Measurements from ENCODE around the gene USH2A.

Gene USH2A

GRCh38 chr1:216330262-216330661 lies 93.0 kb downstream of the USH2A start:
- Histone ChIP-seq H2AFZ (ENCODE audit: low read length) (peak overlapping the region; percentile 4), H3K23ac (ENCODE audit: low read depth, low read length, poor library complexity) (no peak overlapping the region), H2BK12ac (ENCODE audit: low read length) (no peak overlapping the region), H2BK15ac (ENCODE audit: low read length) (no peak overlapping the region), H3K4me1 (ENCODE audit: control insufficient read depth in 2 of 2, insufficient read depth in 1 of 2, low read depth in 1 of 2, low read length in 2 of 2) (peaks cover 0 to 1% of the 10 kb centered on the region in 2 donors), H2BK120ac (ENCODE audit: low read depth, low read length) (no peak overlapping the region), H2BK5ac (ENCODE audit: low read length) (no peak overlapping the region), H3K14ac (ENCODE audit: low read length) (no peak overlapping the region), H3K18ac (ENCODE audit: low read length) (no peak overlapping the region), H3K9ac (ENCODE audit: low read depth, low read length, poor library complexity) (no peak overlapping the region), H3K4me3 (ENCODE audit: low read length in 2 of 2) (no peak overlapping the region), H3K4me2 (ENCODE audit: insufficient read depth, low read length, poor library complexity, severe bottlenecking) (no peak overlapping the region), H2AK5ac (ENCODE audit: low read depth, low read length) (no peak overlapping the region), H3K36me3 (replicated peaks in 1 of 2; ENCODE audit: control insufficient read depth in 2 of 2, insufficient read depth in 2 of 2, low read length in 2 of 2) (no peaks in the 10 kb centered on the region), H3K79me1 (ENCODE audit: low read depth, low read length) (no peaks in the 10 kb centered on the region), H3K4ac (ENCODE audit: low read length) (no peak overlapping the region), H3K9me3 (replicated peaks in 1 of 2; ENCODE audit: control insufficient read depth in 2 of 2, insufficient read depth in 1 of 2, low read depth in 1 of 2, low read length in 2 of 2) (peaks cover 3 to 14% of the 10 kb centered on the region in 2 donors), H3K27ac (replicated peaks; ENCODE audit: low read length) (no peak overlapping the region), H4K8ac (ENCODE audit: low read depth, low read length) (no peak overlapping the region), H3K27me3 (ENCODE audit: control insufficient read depth in 3 of 3, insufficient read depth in 3 of 3, low read depth in 1 of 3, low read length in 3 of 3) (no peaks in the 10 kb centered on the region), H4K91ac (ENCODE audit: low read depth, low read length, poor library complexity) (no peak overlapping the region)
- WGBS, 2 donors (ENCODE audit: extremely low coverage in 2 of 2, insufficient read length in 2 of 2, insufficient replicate concordance in 1 of 2): no CpG with 5 or more reads among the region's 2 CpGs
- DNase-seq (ENCODE audit: low spot score): no peak

- peaks cover 0 to 3% of the 10 kb centered on the region in 2 donors for H3K4me1 ChIP-seq (ENCODE audit: control insufficient read depth in 2 of 2, insufficient read depth in 1 of 2, low read depth in 1 of 2, low read length in 2 of 2)
- no peaks in the 10 kb centered on the region for H3K36me3 ChIP-seq (replicated peaks in 1 of 2; ENCODE audit: control insufficient read depth in 2 of 2, insufficient read depth in 2 of 2, low read length in 2 of 2)
- no peak overlapping the region for H3K18ac ChIP-seq (ENCODE audit: low read length)
- no peaks in the 10 kb centered on the region for H3K27me3 ChIP-seq (ENCODE audit: control insufficient read depth in 3 of 3, insufficient read depth in 3 of 3, low read depth in 1 of 3, low read length in 3 of 3)
- no peak overlapping the region for H3K9ac ChIP-seq (ENCODE audit: low read depth, low read length, poor library complexity)
- no peak for DNase-seq (ENCODE audit: low spot score)
- no peak overlapping the region for H2BK15ac ChIP-seq (ENCODE audit: low read length)
- no peaks in the 10 kb centered on the region for H3K9me3 ChIP-seq (replicated peaks in 1 of 2; ENCODE audit: control insufficient read depth in 2 of 2, insufficient read depth in 1 of 2, low read depth in 1 of 2, low read length in 2 of 2)
- H3K79me1 ChIP-seq (ENCODE audit: low read depth, low read length): no peaks in the 10 kb centered on the region
- no peak overlapping the region for H2BK5ac ChIP-seq (ENCODE audit: low read length)
- H2AFZ ChIP-seq (ENCODE audit: low read length): no peak overlapping the region
- no peak overlapping the region for H3K4me3 ChIP-seq (ENCODE audit: low read length in 2 of 2)
- no peak overlapping the region for H4K8ac ChIP-seq (ENCODE audit: low read depth, low read length)
- H3K14ac ChIP-seq (ENCODE audit: low read length): no peak overlapping the region
- H3K23ac ChIP-seq (ENCODE audit: low read depth, low read length, poor library complexity): no peak overlapping the region
- no peak overlapping the region for H3K27ac ChIP-seq (replicated peaks; ENCODE audit: low read length)
- H2AK5ac ChIP-seq (ENCODE audit: low read depth, low read length): no peak overlapping the region
- no CpG with 5 or more reads among the region's 2 CpGs for WGBS, 2 donors (ENCODE audit: extremely low coverage in 2 of 2, insufficient read length in 2 of 2, insufficient replicate concordance in 1 of 2)
- no peak overlapping the region for H4K91ac ChIP-seq (ENCODE audit: low read depth, low read length, poor library complexity)
- no peak overlapping the region for H2BK120ac ChIP-seq (ENCODE audit: low read depth, low read length)
- H3K4me2 ChIP-seq (ENCODE audit: insufficient read depth, low read length, poor library complexity, severe bottlenecking): no peak overlapping the region
- H2BK12ac ChIP-seq (ENCODE audit: low read length): no peak overlapping the region
- no peak overlapping the region for H3K4ac ChIP-seq (ENCODE audit: low read length)
Measured at GRCh38 chr1:216325946-216326345, 97.3 kb downstream of the USH2A start.

- no peak overlapping the region for H3K4me3 ChIP-seq (ENCODE audit: low read length in 2 of 2)
- no peaks in the 10 kb centered on the region for H3K27me3 ChIP-seq (ENCODE audit: control insufficient read depth in 3 of 3, insufficient read depth in 3 of 3, low read depth in 1 of 3, low read length in 3 of 3)
- no peaks in the 10 kb centered on the region for H3K9me3 ChIP-seq (replicated peaks in 1 of 2; ENCODE audit: control insufficient read depth in 2 of 2, insufficient read depth in 1 of 2, low read depth in 1 of 2, low read length in 2 of 2)
- H2AK5ac ChIP-seq (ENCODE audit: low read depth, low read length): no peak overlapping the region
- no peak overlapping the region for H2BK120ac ChIP-seq (ENCODE audit: low read depth, low read length)
- no peak overlapping the region for H3K18ac ChIP-seq (ENCODE audit: low read length)
- H3K9ac ChIP-seq (ENCODE audit: low read depth, low read length, poor library complexity): no peak overlapping the region
- H3K4me2 ChIP-seq (ENCODE audit: insufficient read depth, low read length, poor library complexity, severe bottlenecking): no peak overlapping the region
- no peak overlapping the region for H3K23ac ChIP-seq (ENCODE audit: low read depth, low read length, poor library complexity)
- no peak overlapping the region for H4K8ac ChIP-seq (ENCODE audit: low read depth, low read length)
- no peaks in the 10 kb centered on the region for H3K36me3 ChIP-seq (replicated peaks in 1 of 2; ENCODE audit: control insufficient read depth in 2 of 2, insufficient read depth in 2 of 2, low read length in 2 of 2)
- H3K4me1 ChIP-seq (ENCODE audit: control insufficient read depth in 2 of 2, insufficient read depth in 1 of 2, low read depth in 1 of 2, low read length in 2 of 2): peaks cover 0 to 3% of the 10 kb centered on the region in 2 donors
- no peak overlapping the region for H4K91ac ChIP-seq (ENCODE audit: low read depth, low read length, poor library complexity)
- no peak for DNase-seq (ENCODE audit: low spot score)
- WGBS, 2 donors (ENCODE audit: extremely low coverage in 2 of 2, insufficient read length in 2 of 2, insufficient replicate concordance in 1 of 2): no CpG with 5 or more reads among the region's 7 CpGs
- H3K4ac ChIP-seq (ENCODE audit: low read length): no peak overlapping the region
- no peaks in the 10 kb centered on the region for H3K79me1 ChIP-seq (ENCODE audit: low read depth, low read length)
- no peak overlapping the region for H3K27ac ChIP-seq (replicated peaks; ENCODE audit: low read length)
- H2BK15ac ChIP-seq (ENCODE audit: low read length): no peak overlapping the region
- no peak overlapping the region for H3K14ac ChIP-seq (ENCODE audit: low read length)
- no peak overlapping the region for H2BK5ac ChIP-seq (ENCODE audit: low read length)
- H2BK12ac ChIP-seq (ENCODE audit: low read length): no peak overlapping the region
- no peak overlapping the region for H2AFZ ChIP-seq (ENCODE audit: low read length)
Measured at GRCh38 chr1:216325336-216325735, 97.9 kb downstream of the USH2A start.

GRCh38 chr1:216323344-216323743 lies 99.9 kb downstream of the USH2A start:
- H3K9me3 ChIP-seq (replicated peaks in 1 of 2; ENCODE audit: control insufficient read depth in 2 of 2, insufficient read depth in 1 of 2, low read depth in 1 of 2, low read length in 2 of 2): peaks cover 2 to 5% of the 10 kb centered on the region in 2 donors
- no peak overlapping the region for H2AFZ ChIP-seq (ENCODE audit: low read length)
- H2BK12ac ChIP-seq (ENCODE audit: low read length): no peak overlapping the region
- no peak overlapping the region for H3K23ac ChIP-seq (ENCODE audit: low read depth, low read length, poor library complexity)
- DNase-seq (ENCODE audit: low spot score): no peak
- H3K4me1 ChIP-seq (ENCODE audit: control insufficient read depth in 2 of 2, insufficient read depth in 1 of 2, low read depth in 1 of 2, low read length in 2 of 2): peaks cover 0 to 3% of the 10 kb centered on the region in 2 donors
- no peak overlapping the region for H3K4me2 ChIP-seq (ENCODE audit: insufficient read depth, low read length, poor library complexity, severe bottlenecking)
- H3K4ac ChIP-seq (ENCODE audit: low read length): no peak overlapping the region
- no peaks in the 10 kb centered on the region for H3K27me3 ChIP-seq (ENCODE audit: control insufficient read depth in 3 of 3, insufficient read depth in 3 of 3, low read depth in 1 of 3, low read length in 3 of 3)
- no peak overlapping the region for H2BK15ac ChIP-seq (ENCODE audit: low read length)
- H3K27ac ChIP-seq (replicated peaks; ENCODE audit: low read length): no peak overlapping the region
- no peak overlapping the region for H3K14ac ChIP-seq (ENCODE audit: low read length)
- no peak overlapping the region for H4K91ac ChIP-seq (ENCODE audit: low read depth, low read length, poor library complexity)
- H3K18ac ChIP-seq (ENCODE audit: low read length): no peak overlapping the region
- no peak overlapping the region for H3K9ac ChIP-seq (ENCODE audit: low read depth, low read length, poor library complexity)
- H4K8ac ChIP-seq (ENCODE audit: low read depth, low read length): no peak overlapping the region
- H3K79me1 ChIP-seq (ENCODE audit: low read depth, low read length): no peaks in the 10 kb centered on the region
- no CpG with 5 or more reads among the region's 6 CpGs for WGBS, 2 donors (ENCODE audit: extremely low coverage in 2 of 2, insufficient read length in 2 of 2, insufficient replicate concordance in 1 of 2)
- H3K4me3 ChIP-seq (ENCODE audit: low read length in 2 of 2): no peak overlapping the region
- no peak overlapping the region for H2AK5ac ChIP-seq (ENCODE audit: low read depth, low read length)
- H3K36me3 ChIP-seq (replicated peaks in 1 of 2; ENCODE audit: control insufficient read depth in 2 of 2, insufficient read depth in 2 of 2, low read length in 2 of 2): no peaks in the 10 kb centered on the region
- no peak overlapping the region for H2BK5ac ChIP-seq (ENCODE audit: low read length)
- H2BK120ac ChIP-seq (ENCODE audit: low read depth, low read length): no peak overlapping the region

Measured in neuronal stem cell (in vitro differentiated cells).